Caki2 (cell line): ENCODE data around the gene CFAP45. TPM values are rescaled to one million over a fixed set of nuclear protein-coding genes. Genes with fewer than 3 reads are reported as not detected.

Source experiments
- DNase-seq: peaks from one replicate; pipeline ENCODE4 v3.0.0-alpha.2; 2015; ENCODE audit warnings: low read depth
- in situ Hi-C: cut with HindIII; loops from 2 replicates; pipeline ENCODE4 v1.10.0; 2016; ENCODE audit warnings: low sequenced_read_pairs, low pct_unique_long_range_greater_than_20kb, mixed read lengths
- total RNA-seq: library from RNA; depleted of rRNA; stranded (reverse); fragments of >200 nt; shearing (Covaris generic); gene quantifications from 2 replicates; pipeline ENCODE4 v1.2.3, GENCODE V29; 2014; ENCODE audit warnings: low replicate concordance; rRNA removed

Gene CFAP45
- total RNA-seq, 1 experiment from 2014 or later: not detected

DNA sequence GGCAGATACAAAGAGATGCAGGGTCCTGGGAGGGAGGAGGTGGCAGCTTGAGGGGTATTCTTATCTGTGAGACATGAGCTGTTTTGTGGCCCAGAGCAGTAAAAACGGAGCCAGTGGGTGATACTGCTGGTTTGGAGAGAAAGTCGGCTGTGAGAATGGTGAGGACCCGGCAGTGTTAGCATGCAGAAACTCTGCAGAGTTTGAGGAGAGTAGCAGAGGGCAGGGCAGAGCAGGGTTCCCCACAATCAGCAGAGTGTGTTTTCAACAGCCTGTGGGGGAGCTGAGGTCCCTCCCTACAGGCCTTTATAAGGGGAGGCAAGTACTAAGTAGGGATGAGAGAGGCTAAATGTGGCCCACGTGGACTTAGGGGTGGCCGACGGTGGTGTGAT, 72.9 kb downstream of the CFAP45 start:
- DNase-seq: no peak
- in situ Hi-C loops: no loop called here

DNA sequence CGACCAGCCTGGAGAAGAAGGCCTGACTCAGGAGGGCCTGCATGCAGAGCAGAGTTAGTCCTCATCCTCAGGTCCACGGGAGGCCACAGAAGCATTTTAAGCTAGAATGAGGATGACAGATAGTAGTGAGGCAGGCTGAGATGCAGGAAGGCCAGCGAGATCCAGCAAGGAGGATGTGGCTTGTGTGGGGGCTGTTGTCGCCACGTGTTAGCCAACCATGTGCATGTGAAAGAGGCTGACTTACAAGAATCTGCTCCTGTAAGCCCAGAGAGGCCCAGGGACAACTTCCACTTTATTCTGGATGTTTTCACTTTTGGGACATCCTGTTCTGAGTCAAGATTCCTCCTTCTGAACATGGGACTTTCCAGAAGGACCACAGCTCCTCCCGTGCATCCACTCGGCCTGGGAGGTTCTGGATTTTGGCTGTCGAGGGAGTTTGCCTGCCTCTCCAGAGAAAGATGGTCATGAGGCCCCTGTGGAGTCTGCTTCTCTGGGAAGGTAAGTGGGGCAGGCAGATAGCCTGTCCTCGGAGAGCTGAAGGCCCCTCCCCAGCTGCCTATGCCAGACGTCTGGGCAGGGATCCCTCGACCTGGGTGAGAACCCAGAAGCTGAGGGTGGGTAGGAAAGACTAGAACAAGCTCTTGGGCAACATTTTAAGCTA, 73.4 kb downstream of the CFAP45 start, which contains the start of gene SLAMF8:
Gene SLAMF8, plus strand, starts transcription at position 433 of the 661 bp plus-strand sequence. Its CDS starts 26 bp downstream, at position 459.
- no peak for DNase-seq
- in situ Hi-C loops: no loop called here

DNA sequence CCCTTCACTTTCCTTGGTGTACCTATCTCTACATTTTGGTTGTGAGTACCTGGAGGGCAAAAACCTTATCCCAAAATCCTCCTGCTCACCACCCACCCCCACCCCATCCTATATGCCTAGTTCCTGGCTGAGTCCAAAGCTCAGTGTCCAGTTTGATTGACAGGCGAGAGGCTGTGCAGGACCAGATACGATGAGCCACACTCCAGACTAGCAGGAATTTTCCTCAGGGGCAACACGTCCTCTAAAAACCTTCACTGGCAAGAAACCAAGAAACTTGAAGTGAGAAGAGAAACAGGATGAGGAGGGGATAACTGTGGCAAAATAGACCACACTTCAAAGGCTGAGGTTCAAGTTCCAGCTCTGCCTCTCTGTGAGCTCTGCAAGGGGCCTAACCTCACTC, 74.4 kb downstream of the CFAP45 start:
- in situ Hi-C loops: no loop called here
- no peak for DNase-seq

DNA sequence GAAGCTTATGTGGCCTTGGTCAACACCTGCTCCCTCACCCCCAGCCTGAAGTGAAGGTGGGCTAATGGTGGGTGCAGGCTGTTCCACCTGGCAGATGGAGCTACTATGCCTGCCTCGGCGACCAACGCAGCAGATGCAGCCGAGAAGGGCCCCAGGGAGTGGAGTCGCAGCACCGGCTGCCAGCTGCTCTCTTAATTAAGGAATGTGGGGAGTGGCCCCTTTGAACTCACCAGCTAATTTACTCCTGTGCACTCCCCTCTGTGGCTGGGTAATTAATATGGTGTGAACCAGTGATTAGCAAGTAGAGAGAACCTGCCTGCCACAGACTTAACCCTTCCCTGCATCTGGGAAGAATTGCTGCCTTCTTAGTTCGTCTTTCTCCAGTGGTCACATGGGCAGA, 76.6 kb downstream of the CFAP45 start:
- no peak for DNase-seq
- in situ Hi-C loops: no loop called here

Other genes with a start within 250 kb of the CFAP45 start
- not detected in 2 replicates for gene CRP, start 185.6 kb downstream of the CFAP45 start, total RNA-seq
- 86.0 and 130 TPM in 2 replicates for gene DUSP23, start 119.2 kb downstream of the CFAP45 start, total RNA-seq
- gene FCRL6, start 97.8 kb downstream of the CFAP45 start, total RNA-seq: not detected in 2 replicates
- gene SLAMF8, start 73.3 kb downstream of the CFAP45 start, total RNA-seq: not detected in 2 replicates
- gene VSIG8, start 37.5 kb downstream of the CFAP45 start, total RNA-seq: 0.57 TPM in 1 of 2 replicates, not detected in the other
- gene TAGLN2, start 25.3 kb upstream of the CFAP45 start, total RNA-seq: 669 and 758 TPM in 2 replicates
- gene IGSF9, start 45.4 kb upstream of the CFAP45 start, total RNA-seq: 0.03 TPM in 1 of 2 replicates, not detected in the other
- gene SLAMF9, start 54.1 kb upstream of the CFAP45 start, total RNA-seq: not detected in 2 replicates
- gene PIGM, start 131.8 kb upstream of the CFAP45 start, total RNA-seq: 1.8 and 1.9 TPM in 2 replicates
- gene KCNJ10, start 170.0 kb upstream of the CFAP45 start, total RNA-seq: not detected in 2 replicates
- not detected in 2 replicates for gene KCNJ9, start 181.4 kb upstream of the CFAP45 start, total RNA-seq
- gene IGSF8, start 198.5 kb upstream of the CFAP45 start, total RNA-seq: 52.6 and 56.2 TPM in 2 replicates
- gene ATP1A2, start 215.6 kb upstream of the CFAP45 start, total RNA-seq: not detected in 2 replicates